SJCRH30 (cell line): ENCODE data around the gene ZSWIM9. TPM values are rescaled to one million over a fixed set of nuclear protein-coding genes. Genes with fewer than 3 reads are reported as not detected.

ENCODE experiments used
- DNase-seq, 2 experiments: peaks; one replicate each; pipeline ENCODE4 v3.0.0-alpha.2; 2015 to 2020
- H3K27ac ChIP-seq: fragments of 250-450 bp; sonication (Bioruptor Pico); 2 replicates; pipeline ENCODE4 v1.5.1; 2020; ENCODE audit warnings: mild to moderate bottlenecking, moderate library complexity
- H3K27me3 ChIP-seq: fragments of 250-450 bp; sonication (Bioruptor Pico); 2 replicates; pipeline ENCODE4 v1.5.1; 2020; ENCODE audit warnings: mild to moderate bottlenecking, moderate library complexity
- H3K36me3 ChIP-seq: fragments of 250-450 bp; sonication (Bioruptor Pico); 2 replicates; pipeline ENCODE4 v1.5.1; 2020; ENCODE audit warnings: mild to moderate bottlenecking, moderate library complexity
- H3K4me1 ChIP-seq: fragments of 250-450 bp; sonication (Bioruptor Pico); 2 replicates; pipeline ENCODE4 v1.5.1; 2020; ENCODE audit warnings: mild to moderate bottlenecking, moderate library complexity
- H3K4me3 ChIP-seq: fragments of 250-450 bp; sonication (Bioruptor Pico); 2 replicates; pipeline ENCODE4 v1.5.1; 2020; ENCODE audit warnings: mild to moderate bottlenecking, moderate library complexity
- H3K9me3 ChIP-seq: fragments of 250-450 bp; sonication (Bioruptor Pico); replicated peaks from 2 replicates; pipeline ENCODE4 v1.5.1; 2020; ENCODE audit warnings: mild to moderate bottlenecking, moderate library complexity
- total RNA-seq: library from RNA; depleted of rRNA; stranded (reverse); fragments of >200 nt; shearing (Covaris generic); gene quantifications from 2 replicates; pipeline ENCODE4 v1.2.3, GENCODE V29; 2014

ZSWIM9 gene
- total RNA-seq, 1 experiment from 2014 or later = 1.1 TPM

- peaks cover 9% of the 10 kb centered on the region for H3K36me3 ChIP-seq
- H3K27ac ChIP-seq = no peak overlapping the region
- no peaks in the 10 kb centered on the region for H3K4me1 ChIP-seq
- no peaks in the 10 kb centered on the region for H3K27me3 ChIP-seq
- H3K9me3 ChIP-seq = no peaks in the 10 kb centered on the region
- H3K4me3 ChIP-seq = no peak overlapping the region
- peak; percentile 37 to 70 for DNase-seq
Observed at GRCh38 chr19:48152551-48152950, 17.9 kb upstream of the ZSWIM9 start.

GRCh38 chr19:48154003-48154402 is 16.5 kb upstream of the ZSWIM9 start:
- H3K4me3 ChIP-seq = no peak overlapping the region
- no peak for DNase-seq

GRCh38 chr19:48158210-48158790 is 12.2 kb upstream of the ZSWIM9 start:
- Histone ChIP-seq H3K4me1 (no peaks in the 10 kb centered on the region), H3K4me3 (no peak overlapping the region), H3K27ac (no peak overlapping the region), H3K36me3 (peaks cover 18% of the 10 kb centered on the region; the same call in 1 of the 2 replicates), H3K9me3 (no peaks in the 10 kb centered on the region), H3K27me3 (no peaks in the 10 kb centered on the region)
- DNase-seq = no peak

More at GRCh38 chr19:48154003-48154402, 16.5 kb upstream of the ZSWIM9 start:
- Histone ChIP-seq H3K36me3 (peaks cover 15% of the 10 kb centered on the region), H3K9me3 (no peaks in the 10 kb centered on the region), H3K27me3 (no peaks in the 10 kb centered on the region), H3K27ac (no peak overlapping the region), H3K4me1 (no peaks in the 10 kb centered on the region)

GRCh38 chr19:48168689-48169088 is 1.8 kb upstream of the ZSWIM9 start:
- H3K4me1 ChIP-seq = no peaks in the 10 kb centered on the region
- no peak overlapping the region for H3K4me3 ChIP-seq
- DNase-seq = no peak
- no peak overlapping the region for H3K27ac ChIP-seq
- H3K9me3 ChIP-seq = no peaks in the 10 kb centered on the region
- peaks cover 6% of the 10 kb centered on the region; the same call in 1 of the 2 replicates for H3K36me3 ChIP-seq
- no peaks in the 10 kb centered on the region for H3K27me3 ChIP-seq

- Histone ChIP-seq H3K4me1 (no peaks in the 10 kb centered on the region), H3K9me3 (no peaks in the 10 kb centered on the region), H3K27ac (peak overlapping the region; percentile 93; the same call in 1 of the 2 replicates), H3K4me3 (peak overlapping the region; percentile 97), H3K36me3 (peaks cover 8% of the 10 kb centered on the region), H3K27me3 (no peaks in the 10 kb centered on the region)
- DNase-seq = peak; percentile 73 to 78
Observed at GRCh38 chr19:48169578-48169938, 922 bp upstream of the ZSWIM9 start.

GRCh38 chr19:48170817-48171347 is 402 bp downstream of the ZSWIM9 start:
- Histone ChIP-seq H3K36me3 (peaks cover 10% of the 10 kb centered on the region; the same call in 1 of the 2 replicates), H3K4me3 (peak overlapping the region; percentile 97), H3K27me3 (no peaks in the 10 kb centered on the region), H3K9me3 (no peaks in the 10 kb centered on the region), H3K4me1 (no peaks in the 10 kb centered on the region), H3K27ac (peak overlapping the region; percentile 93)
- peak in 1 of 2 experiments; percentile 25 for DNase-seq

GRCh38 chr19:48171710-48172109 is 1.2 kb downstream of the ZSWIM9 start:
- H3K27me3 ChIP-seq = no peaks in the 10 kb centered on the region
- no peak overlapping the region for H3K4me3 ChIP-seq
- H3K4me1 ChIP-seq = no peaks in the 10 kb centered on the region
- no peak overlapping the region for H3K27ac ChIP-seq
- H3K9me3 ChIP-seq = no peaks in the 10 kb centered on the region
- peaks cover 10% of the 10 kb centered on the region; the same call in 1 of the 2 replicates for H3K36me3 ChIP-seq
- no peak for DNase-seq

GRCh38 chr19:48174445-48175030 is 4.1 kb downstream of the ZSWIM9 start:
- no peaks in the 10 kb centered on the region for H3K27me3 ChIP-seq
- H3K36me3 ChIP-seq = peaks cover 10% of the 10 kb centered on the region; the same call in 1 of the 2 replicates
- no peaks in the 10 kb centered on the region for H3K4me1 ChIP-seq
- H3K27ac ChIP-seq = no peak overlapping the region
- no peak for DNase-seq
- H3K9me3 ChIP-seq = no peaks in the 10 kb centered on the region
- no peak overlapping the region for H3K4me3 ChIP-seq

GRCh38 chr19:48175578-48175977 is 5.1 kb downstream of the ZSWIM9 start:
- H3K4me1 ChIP-seq = no peaks in the 10 kb centered on the region
- no peak for DNase-seq
- H3K4me3 ChIP-seq = no peak overlapping the region
- no peak overlapping the region for H3K27ac ChIP-seq
- no peaks in the 10 kb centered on the region for H3K9me3 ChIP-seq
- no peaks in the 10 kb centered on the region for H3K27me3 ChIP-seq
- peaks cover 10% of the 10 kb centered on the region; the same call in 1 of the 2 replicates for H3K36me3 ChIP-seq

GRCh38 chr19:48176226-48176625 is 5.7 kb downstream of the ZSWIM9 start:
- no peak overlapping the region for H3K4me3 ChIP-seq
- H3K4me1 ChIP-seq = no peaks in the 10 kb centered on the region
- no peaks in the 10 kb centered on the region for H3K27me3 ChIP-seq
- H3K27ac ChIP-seq = no peak overlapping the region
- DNase-seq = no peak
- H3K36me3 ChIP-seq = peaks cover 10% of the 10 kb centered on the region; the same call in 1 of the 2 replicates
- H3K9me3 ChIP-seq = peaks cover under 1% of the 10 kb centered on the region; the same call in 1 of the 2 replicates

GRCh38 chr19:48181505-48181904 is 11.0 kb downstream of the ZSWIM9 start:
- H3K27me3 ChIP-seq = no peaks in the 10 kb centered on the region
- peaks cover 9% of the 10 kb centered on the region; the same call in 1 of the 2 replicates for H3K9me3 ChIP-seq
- H3K4me3 ChIP-seq = no peak overlapping the region
- DNase-seq = no peak
- H3K36me3 ChIP-seq = no peaks in the 10 kb centered on the region
- no peaks in the 10 kb centered on the region for H3K4me1 ChIP-seq
- H3K27ac ChIP-seq = no peak overlapping the region

GRCh38 chr19:48182434-48182833 is 12.0 kb downstream of the ZSWIM9 start:
- Histone ChIP-seq H3K27me3 (no peaks in the 10 kb centered on the region), H3K27ac (no peak overlapping the region), H3K4me1 (no peaks in the 10 kb centered on the region), H3K4me3 (no peak overlapping the region), H3K36me3 (no peaks in the 10 kb centered on the region), H3K9me3 (peaks cover 9% of the 10 kb centered on the region; the same call in 1 of the 2 replicates)
- DNase-seq = no peak

GRCh38 chr19:48183356-48183755 is 12.9 kb downstream of the ZSWIM9 start:
- no peak for DNase-seq
- no peaks in the 10 kb centered on the region for H3K4me1 ChIP-seq

GRCh38 chr19:48186015-48186414 is 15.5 kb downstream of the ZSWIM9 start:
- DNase-seq = no peak

More at GRCh38 chr19:48183356-48183755, 12.9 kb downstream of the ZSWIM9 start:
- no peak overlapping the region for H3K27ac ChIP-seq
- peaks cover 9% of the 10 kb centered on the region; the same call in 1 of the 2 replicates for H3K9me3 ChIP-seq
- H3K4me3 ChIP-seq = no peak overlapping the region
- H3K27me3 ChIP-seq = no peaks in the 10 kb centered on the region
- H3K36me3 ChIP-seq = no peaks in the 10 kb centered on the region

GRCh38 chr19:48186541-48186991 is 16.1 kb downstream of the ZSWIM9 start:
- Histone ChIP-seq H3K27me3 (no peaks in the 10 kb centered on the region), H3K36me3 (no peaks in the 10 kb centered on the region; the same call in 1 of the 2 replicates), H3K27ac (no peak overlapping the region), H3K4me3 (no peak overlapping the region), H3K4me1 (no peaks in the 10 kb centered on the region), H3K9me3 (peaks cover 5% of the 10 kb centered on the region; the same call in 1 of the 2 replicates)
- DNase-seq = no peak

More at GRCh38 chr19:48186015-48186414, 15.5 kb downstream of the ZSWIM9 start:
- H3K4me3 ChIP-seq = no peak overlapping the region
- peaks cover 9% of the 10 kb centered on the region; the same call in 1 of the 2 replicates for H3K9me3 ChIP-seq
- no peaks in the 10 kb centered on the region for H3K4me1 ChIP-seq
- no peaks in the 10 kb centered on the region for H3K27me3 ChIP-seq
- H3K27ac ChIP-seq = no peak overlapping the region
- H3K36me3 ChIP-seq = no peaks in the 10 kb centered on the region; the same call in 1 of the 2 replicates
